Measurements from ENCODE around the gene MARCHF4. TPM values are rescaled to one million over a fixed set of nuclear protein-coding genes. Genes with fewer than 3 reads are reported as not detected.

Gene MARCHF4
- polyA plus RNA-seq, 5 donors: 0.14 to 0.36 (median 0.24) TPM

DNA sequence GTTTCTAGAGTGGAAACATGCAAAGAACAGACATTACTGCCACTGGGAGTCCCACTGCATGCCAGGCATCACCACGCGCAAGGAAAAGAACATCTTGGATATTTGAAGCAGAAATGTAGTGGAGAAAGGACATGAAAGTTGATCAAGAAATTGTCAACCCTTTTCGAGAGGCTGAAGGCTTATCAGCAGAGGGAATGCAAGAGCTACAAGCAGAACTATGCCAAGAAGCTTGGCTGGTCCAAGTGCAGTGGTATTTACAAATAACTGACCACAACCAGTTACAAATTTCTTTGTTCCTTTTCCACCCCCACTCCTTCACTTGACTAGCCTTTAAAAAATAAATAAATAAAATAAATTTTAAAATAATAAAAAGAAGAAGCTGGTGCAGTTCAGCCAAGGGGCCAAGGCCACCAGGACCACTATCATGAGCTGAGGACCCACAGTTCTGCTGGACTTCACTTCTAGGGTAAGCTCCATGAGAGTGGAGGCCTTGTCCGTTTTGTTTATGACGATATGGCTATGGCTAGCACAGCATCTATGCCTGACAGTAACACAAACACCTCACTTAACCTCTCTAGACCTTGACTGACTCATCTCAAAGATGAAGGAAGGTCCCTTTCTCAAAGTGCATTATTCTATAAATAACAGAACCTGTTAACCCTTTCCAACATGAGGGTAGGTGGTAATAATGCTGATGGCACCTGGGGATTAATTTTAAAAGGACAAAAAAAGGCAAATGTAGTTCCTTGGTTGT, 20.9 kb downstream of the MARCHF4 start:
- no peak for DNase-seq

DNA sequence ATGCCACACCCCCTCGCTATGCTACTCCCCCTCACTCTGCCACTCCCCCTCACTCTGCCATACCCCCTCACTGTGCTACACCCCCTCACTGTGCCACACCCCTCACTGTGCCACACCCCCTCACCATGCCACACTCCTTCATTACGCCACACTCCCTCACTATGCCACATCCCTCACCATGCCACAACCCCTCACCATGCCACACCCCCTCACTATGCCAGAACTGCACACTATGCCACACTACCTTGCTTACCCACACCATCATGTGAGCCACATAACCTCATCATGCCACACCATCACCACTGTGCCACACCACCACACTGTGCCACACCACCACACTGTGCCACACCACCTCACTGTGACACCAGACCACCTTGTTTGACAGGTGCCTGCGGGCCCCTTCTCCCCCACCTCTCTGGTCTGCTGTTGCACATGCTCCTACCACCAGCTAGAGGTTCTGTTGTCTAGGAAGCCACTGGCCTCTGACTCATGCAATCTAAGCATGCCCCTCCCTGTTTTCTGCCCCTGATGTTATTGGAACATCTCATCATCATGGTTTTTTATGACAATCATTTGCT, 22.0 kb downstream of the MARCHF4 start:
- DNase-seq: no peak

DNA sequence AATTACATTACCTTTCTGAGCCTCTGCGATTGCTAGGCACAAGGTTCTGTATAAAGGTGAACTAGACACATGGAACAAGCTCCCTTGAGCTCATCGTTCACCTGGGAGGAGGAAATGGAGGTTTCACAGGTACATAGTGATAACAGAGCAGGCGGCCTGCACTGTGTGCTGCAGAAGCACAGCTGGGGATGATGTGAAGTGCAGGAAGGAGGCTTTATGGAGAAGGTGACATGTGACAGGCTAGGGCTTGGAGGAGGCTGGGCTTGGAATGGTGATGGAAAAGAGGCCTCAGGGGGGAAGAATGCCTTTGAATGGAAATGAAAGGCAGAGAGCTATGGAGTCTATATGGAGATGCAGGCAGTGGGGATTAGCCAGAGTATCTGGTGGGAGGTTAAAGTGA, 22.9 kb downstream of the MARCHF4 start:
- no peak for DNase-seq

DNA sequence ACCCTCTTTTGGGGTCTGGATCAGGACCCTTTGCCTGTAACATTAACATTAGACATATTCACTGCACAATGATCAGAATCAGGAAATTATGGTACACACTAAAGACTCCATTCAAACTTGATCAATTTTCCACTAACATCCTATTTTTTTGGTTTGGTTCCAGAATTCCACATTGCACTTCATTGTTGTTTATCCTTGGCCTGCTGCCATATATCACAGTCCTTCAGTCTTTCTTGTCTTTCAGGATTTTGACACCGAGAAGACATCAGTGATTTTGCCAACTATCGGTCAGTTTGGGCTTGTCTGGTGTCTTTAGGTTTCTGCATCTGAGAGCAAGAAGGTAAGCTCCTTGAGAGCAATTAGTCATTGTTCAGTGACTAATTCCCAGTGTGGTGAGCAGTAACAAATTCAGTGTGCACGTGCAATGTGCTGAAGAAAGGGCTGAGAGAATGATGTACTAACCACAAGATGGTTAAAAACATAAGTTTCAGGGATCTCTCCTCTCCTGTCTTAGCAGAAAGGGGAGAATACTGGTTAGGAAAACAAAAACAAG, 23.5 kb downstream of the MARCHF4 start:
- DNase-seq: no peak

DNA sequence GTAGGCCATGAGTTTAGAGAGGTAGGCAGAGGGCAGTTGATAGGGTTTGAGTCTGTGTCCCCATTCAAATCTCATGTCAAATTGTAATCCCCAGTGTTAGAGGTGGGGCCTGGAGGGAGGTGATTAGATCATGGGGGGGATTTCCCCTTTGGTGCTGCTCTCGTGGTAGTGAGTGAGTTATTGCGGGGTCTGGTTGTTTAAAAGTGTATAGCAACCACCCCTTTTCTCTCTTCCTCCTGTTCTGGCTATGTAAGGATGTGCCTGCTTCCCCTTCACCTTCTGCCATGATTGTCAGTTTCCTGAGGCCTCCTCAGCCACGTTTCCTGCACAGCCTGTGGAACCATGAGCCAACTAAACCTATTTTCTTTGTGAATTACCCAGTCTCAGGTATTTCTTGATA, 25.5 kb downstream of the MARCHF4 start:
- DNase-seq: no peak

DNA sequence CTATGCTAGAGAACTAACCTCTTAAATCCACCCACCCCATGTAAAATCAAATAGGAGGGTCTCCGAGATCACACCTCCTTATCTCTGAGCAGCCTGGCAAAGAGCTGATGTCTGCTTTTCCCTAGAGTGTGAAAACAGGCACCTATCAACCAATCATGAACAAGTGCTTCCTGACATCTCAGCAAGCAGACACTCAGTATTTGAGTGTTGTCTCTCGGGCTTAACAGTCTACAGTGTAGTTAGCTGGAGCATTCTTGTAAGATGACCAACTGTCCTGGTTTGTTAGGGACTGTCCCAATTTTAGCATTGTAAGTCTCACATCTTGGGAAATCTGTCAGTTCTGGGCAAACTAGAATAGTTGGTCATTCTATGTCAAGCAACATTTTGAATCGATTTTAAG, 26.4 kb downstream of the MARCHF4 start:
- DNase-seq: no peak

DNA sequence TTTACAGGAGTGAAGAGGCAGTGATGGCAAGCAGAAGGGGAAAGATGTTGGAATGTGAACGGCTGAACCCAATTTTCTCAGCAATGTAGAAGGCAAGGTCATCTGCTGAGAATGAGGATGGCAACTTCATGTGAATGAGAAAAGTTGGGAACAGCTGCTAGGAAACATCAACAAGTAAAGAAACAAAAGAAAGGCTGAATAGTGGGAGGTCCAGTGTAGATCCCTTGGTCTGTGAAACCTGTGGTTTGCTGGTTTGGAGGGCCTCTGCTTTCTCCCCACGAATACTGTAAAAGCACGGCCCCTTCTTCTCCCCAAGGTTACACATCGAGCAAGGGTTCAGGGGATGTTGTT, 27.4 kb downstream of the MARCHF4 start:
- DNase-seq: no peak

DNA sequence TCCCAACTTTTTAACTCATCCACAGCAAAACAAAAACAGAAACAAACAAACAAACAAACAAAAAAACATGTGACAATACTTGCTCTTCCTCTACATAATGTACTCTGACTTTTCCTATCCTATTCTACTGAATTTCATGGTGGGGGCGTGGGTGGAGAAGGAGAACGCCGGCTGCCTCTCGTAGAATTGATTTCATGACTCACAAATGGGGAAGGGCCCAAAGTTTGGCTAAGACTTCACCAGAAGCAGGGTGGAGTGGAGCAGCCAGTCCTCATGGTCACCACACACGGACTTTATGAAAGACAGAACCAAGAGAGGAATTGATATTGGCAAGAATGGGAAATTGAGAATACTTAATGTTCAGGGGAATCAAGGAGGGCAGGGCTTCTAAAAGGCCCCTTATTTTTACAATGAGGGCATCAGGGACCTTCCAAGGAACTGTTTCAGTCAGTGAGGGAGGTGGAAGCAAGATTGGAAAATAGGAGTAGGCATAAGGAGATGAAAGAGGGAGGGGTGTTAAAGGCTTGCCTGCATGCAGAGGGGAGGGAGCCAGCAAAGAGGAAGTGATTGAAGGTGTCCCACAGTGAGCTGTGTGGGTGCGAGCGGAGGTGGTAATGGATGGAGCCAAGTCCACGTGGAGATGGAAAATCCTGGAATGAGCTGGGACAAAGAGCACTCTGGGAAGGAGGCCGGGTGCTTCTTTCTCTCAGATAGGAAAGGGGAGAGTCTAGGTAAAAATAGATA, 27.9 kb downstream of the MARCHF4 start:
- no peak for DNase-seq

DNA sequence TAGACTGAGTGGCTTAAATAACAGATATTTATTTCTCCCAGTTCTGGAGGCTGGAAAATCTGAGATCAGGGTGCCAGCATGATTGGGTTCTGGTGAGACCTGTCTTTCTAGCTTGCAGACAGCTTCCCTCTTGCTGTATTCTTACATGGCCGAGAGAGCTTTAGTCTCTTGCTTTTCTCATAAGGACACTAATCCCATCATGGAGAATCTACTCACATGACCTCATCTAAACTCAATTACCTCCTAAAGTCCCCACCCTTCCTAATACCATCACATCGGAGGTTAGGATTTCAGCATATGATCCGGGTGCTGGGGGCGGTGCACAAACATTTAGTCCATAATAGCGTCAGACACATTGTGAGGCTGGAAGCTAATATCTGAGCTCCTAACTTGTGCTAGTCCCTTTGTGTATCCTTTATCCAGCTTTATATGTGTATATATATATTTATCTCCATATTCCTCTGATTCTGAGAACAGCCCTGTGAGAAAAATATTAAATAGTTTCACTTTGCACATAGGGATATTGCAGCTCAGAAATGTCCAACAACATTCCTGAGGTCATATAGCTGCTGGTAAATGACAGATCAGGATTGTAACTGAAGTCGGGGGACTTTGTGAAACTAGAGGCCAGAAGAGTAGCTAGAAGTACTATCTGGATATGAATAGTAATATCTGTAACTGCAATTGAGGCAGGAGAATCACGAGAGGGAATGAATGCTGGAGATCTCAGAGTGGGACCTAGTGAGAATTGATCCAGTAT, 28.9 kb downstream of the MARCHF4 start:
- no peak for DNase-seq

DNA sequence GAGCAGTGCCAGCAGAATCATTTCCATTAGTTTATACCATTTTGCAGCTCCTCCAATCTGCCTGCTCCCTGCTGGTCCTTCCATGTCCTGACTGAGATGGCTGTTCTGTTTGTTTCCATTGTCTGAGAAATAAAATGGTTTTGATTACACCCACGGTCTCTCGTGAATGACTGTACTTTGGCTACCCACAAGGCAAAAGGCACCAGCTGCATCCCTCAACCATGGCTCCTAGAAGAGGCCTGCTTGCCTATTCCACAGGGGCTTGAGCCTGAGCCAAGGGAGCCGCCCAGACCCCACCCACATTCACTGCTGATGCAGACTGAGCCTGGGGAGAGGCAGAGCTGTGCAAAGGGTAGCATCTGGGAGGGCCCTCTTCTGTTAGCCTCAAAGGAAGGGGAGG, 31.2 kb downstream of the MARCHF4 start:
- DNase-seq: no peak

DNA sequence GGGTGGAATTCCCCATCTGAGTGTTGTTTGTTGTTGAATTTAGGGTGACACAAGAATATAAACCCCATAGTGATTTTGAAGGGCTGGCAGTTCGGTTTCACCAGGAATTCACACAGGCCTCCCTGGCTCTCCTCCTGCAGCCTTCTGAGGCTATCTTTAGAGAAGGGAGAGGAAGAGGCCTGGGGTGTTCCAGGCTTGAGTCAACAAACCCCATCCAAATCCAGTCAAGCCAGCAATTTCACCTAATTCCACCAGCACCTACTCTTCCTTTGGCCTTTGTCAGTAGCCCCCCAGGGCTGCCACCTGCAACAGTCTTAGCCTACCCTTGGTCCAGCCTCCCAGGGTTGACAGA, 32.0 kb downstream of the MARCHF4 start:
- no peak for DNase-seq

DNA sequence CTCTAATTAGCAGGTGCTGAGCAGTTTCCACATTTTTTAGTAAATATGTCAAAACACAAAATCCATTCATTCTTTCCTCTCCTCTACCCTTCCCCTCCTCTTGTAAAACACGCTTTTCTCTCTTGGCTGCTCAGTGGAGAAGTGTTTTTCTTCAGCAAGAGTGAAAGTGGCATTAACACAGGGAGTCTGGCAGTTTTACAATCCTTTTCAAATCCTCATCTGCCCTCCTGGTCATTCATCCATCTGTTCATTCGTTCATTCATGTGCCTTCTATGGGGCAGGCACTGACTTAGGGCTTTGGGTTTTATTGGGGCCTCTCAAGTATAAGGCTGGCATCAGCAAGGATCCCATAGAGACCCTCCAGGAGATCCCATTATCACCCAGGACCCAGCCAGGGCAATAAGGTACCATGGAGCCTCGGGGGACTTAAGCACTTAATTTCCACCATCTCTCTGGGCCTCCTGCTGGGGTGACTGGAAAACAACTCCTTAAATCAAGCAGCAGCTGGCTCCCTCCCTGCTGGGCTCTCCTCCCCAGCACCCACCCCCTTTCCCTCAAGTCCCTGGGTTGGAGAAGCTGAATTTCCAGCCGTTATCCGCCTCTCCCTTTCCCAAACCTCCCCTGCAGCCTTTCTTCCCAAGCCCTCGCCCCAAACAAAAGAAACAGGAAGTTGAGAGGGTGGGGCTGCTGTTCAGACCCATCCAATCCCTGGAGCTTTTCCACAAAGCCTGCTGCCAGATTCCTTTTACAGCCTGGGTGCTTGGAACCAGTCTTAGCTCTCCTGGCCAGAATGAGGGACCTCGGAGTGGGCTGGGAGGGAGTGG, 32.6 kb downstream of the MARCHF4 start:
- peak; percentile 79 to 80 for DNase-seq

DNA sequence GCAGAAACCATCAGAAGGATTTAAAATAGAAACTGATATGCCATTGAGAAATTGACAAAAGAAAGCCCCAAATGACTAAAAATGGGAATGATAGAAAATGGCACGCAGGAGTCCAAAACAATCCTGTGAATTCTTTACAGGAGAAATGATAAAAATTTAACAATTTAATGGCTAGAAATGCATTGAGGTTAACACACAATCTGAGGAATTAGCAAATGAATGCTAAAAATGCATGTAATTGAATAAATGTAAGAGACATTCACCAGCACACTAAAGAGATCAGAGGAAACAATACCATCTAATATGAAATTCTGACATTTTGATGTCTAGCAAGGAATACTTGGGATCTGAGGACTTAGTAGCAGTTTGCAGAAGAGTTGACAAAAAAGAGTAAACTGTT, 37.0 kb downstream of the MARCHF4 start:
- no peak for DNase-seq

DNA sequence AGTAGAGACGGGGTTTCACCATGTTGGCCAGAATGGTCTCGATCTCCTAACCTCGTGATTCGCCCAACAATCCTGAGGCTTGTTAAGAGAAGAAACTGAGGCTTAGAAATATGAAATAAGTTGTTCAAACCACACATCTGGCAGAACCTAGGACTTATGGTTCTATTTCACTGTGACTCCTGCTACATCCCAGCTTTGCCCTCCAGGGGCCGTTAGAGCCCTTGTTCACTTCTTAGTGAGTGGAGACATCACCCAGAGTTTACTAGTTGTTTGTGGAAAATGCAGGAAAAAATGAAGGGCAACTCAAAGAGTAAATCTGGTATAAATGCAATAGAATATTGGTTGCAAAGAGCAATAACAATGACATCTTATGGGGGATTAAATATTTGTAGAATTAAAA, 43.9 kb downstream of the MARCHF4 start:
- no peak for DNase-seq

DNA sequence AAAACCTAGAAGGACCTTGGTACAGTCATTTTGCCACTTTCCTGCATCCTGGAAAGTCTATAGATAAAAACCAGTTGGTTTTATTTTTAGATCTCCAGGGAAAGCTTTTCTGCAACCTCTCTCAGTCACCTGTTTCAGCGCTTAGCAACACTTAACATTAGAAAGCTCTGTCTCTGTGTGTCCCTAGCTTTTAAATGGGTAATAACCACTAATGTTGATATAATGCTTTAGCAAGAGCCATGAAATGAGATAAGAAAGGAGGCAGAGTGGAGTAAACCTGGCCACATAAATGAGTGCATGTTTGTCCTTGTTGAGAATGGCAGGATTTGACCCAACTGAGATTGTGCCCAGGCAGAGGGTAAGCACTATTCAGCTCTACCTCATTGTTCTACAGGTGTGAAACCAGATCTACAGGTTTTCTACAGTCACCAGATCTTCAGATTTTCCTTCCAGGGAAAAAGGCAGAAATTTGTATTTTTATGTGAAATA, 44.8 kb downstream of the MARCHF4 start:
- no peak for DNase-seq

Other genes with a start within 250 kb of the MARCHF4 start
- 10 to 100 TPM; 29.2 to 32.7 (median 31.1) TPM for gene SMARCAL1, start 40.0 kb upstream of the MARCHF4 start, polyA plus RNA-seq (ENCODE audit: insufficient read depth in 1 of 5, insufficient read length in 5 of 5, low replicate concordance in 1 of 5)
- gene RPL37A, start 126.4 kb upstream of the MARCHF4 start, polyA plus RNA-seq (ENCODE audit: insufficient read depth in 1 of 5, insufficient read length in 5 of 5, low replicate concordance in 1 of 5): 1,000 to 10,000 TPM; 2,481 to 3,642 (median 2,862) TPM

All from right lung (tissue), 5 donors.